NCI-H446 treated with DMSO at 0.1 percent for 48 hours (cell line): Measurements from ENCODE around the gene SRRM1.

Experiments used
- DNase-seq: peaks from one replicate; lab custom pipeline; 2025; lab: John Stamatoyannopoulos, UW

SRRM1 gene

GRCh38 chr1:24642481-24643362, at the start of gene SRRM1:
SRRM1 (plus strand) TSS chr1:24643302; CDS start chr1:24643327, 25 bp downstream.
- peak; percentile 100 for DNase-seq

GRCh38 chr1:24594328-24594598, 48.8 kb upstream of the SRRM1 start:
- DNase-seq = no peak

DNA sequence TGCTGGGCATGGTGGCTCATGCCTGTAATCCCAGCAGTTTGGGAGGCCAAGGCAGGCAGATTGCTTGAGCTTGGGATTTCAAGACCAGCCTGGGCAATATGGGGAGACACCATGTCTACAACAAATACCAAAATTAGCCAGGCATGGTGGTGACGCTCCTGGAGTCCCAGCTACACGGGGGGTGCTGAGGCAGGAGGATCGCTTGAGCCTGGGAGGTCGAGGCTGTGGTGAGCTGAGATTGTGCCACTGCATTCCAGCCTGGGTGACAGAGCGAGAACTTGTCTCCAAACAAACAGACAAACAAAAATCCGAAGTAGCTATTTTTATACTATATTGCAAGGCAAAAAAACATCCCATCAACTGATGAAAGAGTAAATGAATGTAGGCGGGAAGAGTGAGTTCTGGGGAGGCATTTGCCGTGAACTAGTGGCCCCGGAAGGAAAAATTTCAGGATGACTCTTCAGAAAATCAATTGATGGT, 46.7 kb upstream of the SRRM1 start:
- no peak for DNase-seq

GRCh38 chr1:24599265-24599664, 43.8 kb upstream of the SRRM1 start:
- no peak for DNase-seq

DNA sequence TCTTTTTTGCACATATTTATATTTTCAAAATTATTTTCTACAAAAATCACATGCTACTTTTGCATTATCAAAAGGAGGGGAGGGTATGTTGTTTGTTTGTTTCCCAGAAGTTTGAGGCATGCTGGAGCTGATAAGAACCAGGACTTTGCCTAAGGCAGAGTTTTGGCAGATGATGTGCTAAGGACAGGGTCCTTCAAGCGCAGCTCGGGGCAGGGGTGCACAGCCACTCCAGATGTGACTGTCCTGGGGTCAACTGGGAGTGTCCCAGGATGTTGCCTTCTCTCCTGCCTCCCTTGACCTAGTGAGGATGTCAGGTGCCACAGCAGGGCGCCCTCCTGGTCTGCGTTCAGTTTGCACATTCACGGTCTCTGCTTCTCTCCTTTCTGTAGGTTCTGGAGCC, 42.6 kb upstream of the SRRM1 start:
- no peak for DNase-seq

GRCh38 chr1:24605534-24606295, 37.4 kb upstream of the SRRM1 start:
- DNase-seq = no peak

DNA sequence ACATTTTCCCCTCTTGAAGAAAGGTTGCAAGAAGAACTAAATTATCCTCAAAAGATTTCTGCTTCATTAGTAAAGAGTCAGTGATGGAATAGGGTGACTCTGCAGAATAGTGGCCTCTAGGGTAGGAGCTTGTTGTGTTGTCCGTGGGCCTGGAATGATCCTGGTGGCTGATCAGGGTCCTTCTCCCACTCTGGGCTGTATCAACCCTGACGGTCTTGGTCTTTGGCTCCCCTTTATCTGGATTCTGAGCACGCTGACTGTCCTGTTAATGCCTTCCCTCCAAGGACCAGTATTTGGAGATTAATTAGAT, 36.9 kb upstream of the SRRM1 start:
- no peak for DNase-seq

DNA sequence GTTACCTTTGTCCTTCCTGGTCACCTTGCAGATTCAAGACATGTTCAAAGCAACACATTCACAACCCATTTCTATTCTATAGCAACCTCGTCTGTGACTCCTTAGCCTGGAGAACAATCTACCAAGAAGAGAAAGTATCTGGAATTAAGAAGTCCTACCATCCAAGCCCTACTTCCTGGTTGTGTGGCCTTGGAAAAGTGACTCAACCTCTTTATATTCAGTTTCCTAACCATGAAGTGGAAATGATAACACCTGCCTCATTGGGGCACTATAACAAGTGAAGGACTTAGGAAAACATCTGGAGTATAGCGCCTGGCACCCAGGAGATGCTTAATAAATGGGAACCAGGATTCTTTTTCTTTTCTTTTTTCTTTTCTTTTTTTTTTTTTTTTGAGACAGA, 36.5 kb upstream of the SRRM1 start:
- DNase-seq = no peak

DNA sequence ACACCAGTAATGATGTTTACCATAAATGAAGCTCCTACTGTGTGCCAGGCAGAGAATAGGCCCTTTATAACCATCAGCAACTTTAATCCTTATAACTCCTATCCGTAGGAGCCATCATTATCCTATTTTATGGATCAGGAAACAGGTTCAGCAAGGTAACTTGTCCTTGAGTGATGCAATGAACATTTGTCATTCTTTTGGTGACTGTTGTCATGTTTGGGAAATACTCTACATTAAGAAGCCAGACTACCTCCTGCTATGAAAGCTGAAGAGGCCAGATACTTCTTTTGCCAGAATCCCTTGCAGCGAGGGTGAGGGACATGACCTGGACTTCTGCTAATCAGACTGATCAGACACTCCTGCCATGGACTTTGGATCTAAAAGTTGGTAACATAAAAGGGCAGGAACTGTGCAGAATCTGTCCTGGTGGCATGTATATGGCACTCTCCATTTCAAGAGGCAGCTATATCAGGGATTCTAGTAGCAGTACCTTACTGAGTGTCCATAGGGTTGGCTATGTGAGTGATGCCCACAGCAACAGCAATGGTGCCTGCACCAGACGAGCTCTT, 33.1 kb upstream of the SRRM1 start:
- DNase-seq = no peak

- DNase-seq = no peak
These were observed 23.7 kb upstream of the SRRM1 start for GRCh38 chr1:24619376-24619775.

DNA sequence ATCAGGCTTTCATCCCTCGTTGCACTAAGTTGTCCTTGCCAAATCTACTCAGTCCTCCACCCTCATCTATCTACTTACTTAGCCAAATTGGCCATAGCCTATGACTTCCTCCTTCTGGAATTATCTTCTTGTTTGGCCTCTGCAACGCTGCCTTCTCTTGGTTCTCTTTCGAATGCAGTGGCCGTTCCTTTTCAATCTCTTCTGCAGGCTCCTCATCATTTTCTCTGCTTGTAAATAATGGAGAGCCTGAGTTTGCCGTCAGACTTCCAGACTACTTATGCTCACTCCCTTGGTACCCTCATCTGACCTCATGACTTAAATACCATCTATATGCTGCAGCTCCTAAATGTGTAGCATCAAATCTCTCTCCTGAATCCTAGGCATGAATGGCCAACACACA, 22.4 kb upstream of the SRRM1 start:
- DNase-seq = no peak

GRCh38 chr1:24621121-24621520, 22.0 kb upstream of the SRRM1 start:
- no peak for DNase-seq

- no peak for DNase-seq
These were observed 20.9 kb upstream of the SRRM1 start for GRCh38 chr1:24622218-24622617.

DNA sequence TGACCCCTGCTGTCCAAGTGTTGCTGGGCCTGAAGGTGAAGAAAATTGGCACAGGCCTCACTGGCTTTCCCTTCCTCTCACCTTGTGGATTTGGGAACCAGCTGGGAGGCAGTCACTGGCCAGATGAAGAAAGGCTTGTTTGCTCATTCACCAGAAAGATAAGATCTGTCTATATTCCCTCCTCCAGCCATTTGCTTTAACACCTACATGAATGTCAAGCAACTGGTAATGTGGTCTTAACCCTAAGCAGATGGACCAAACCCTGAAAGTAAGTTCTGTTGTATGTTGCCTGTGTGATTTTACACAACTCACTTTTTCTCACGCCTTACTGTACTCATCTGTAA, 10.3 kb upstream of the SRRM1 start:
- DNase-seq = no peak

- peak; percentile 51 for DNase-seq
These were observed 7.8 kb upstream of the SRRM1 start for GRCh38 chr1:24635195-24635843.

- DNase-seq = no peak
These were observed 6.3 kb upstream of the SRRM1 start for GRCh38 chr1:24636661-24637357.

DNA sequence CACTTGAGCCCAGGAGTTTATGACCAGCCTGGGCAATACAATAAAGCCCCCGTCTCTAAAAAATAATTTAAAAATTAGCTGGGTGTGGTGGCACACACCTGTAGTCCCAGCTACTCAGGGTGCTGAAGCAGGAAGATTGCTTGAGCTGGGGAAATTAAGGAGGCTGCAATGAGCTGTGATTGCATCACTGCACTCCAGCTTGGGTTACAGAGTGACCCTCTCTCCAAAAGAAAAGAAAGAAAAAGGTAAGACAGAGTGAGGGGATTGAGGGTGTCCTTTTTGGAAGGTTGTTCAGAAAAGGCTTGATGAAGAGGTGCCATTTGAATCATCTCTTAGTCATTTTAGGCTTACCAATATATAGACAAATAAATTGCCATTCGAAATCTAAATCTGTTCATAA, 4.0 kb upstream of the SRRM1 start:
- no peak for DNase-seq

DNA sequence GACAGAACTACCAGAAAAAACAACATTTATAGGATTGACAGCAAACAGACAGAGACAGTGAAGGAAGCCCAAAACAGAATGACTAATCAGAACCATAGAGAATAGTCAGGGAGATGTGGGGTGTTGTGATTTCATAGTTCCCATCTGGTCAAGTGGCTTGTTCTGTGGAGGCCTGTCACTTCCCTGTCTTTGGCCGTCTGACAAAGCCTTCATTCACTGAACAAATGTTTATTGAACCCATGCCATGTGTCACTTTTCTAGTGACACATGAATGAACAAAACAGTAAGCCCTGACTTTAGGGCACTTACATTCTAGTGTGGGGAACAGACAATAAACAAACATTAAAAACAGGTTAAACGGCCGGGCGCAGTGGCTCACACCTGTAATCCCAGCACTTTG, 3.2 kb upstream of the SRRM1 start:
- no peak for DNase-seq

GRCh38 chr1:24640288-24640687, 2.8 kb upstream of the SRRM1 start:
- DNase-seq = no peak

DNA sequence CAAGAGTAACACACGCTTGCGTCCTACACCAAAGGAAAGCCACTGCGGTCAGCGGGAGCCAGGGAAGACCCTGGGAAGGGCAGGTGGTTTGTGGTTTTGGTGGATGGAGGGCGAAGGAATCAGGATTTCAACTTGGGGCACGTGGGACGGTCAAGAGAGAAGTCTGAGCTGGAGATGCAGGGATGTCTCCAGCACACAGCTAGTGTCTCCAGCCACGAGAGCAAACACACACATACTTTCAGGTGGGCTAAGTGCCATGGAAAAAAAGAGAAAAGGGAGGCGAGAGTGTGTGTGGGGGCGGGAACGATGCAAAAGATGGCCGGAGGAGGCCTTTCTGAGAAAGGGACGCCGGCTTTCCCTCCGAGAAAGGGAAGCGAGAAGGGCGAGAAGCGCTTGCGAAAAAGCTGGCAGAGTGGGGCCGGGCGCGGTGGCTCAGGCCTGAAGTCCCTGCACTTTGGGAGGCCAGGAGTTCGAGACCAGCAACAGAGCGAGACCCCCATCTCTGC, 1.4 kb upstream of the SRRM1 start:
- DNase-seq = no peak

DNA sequence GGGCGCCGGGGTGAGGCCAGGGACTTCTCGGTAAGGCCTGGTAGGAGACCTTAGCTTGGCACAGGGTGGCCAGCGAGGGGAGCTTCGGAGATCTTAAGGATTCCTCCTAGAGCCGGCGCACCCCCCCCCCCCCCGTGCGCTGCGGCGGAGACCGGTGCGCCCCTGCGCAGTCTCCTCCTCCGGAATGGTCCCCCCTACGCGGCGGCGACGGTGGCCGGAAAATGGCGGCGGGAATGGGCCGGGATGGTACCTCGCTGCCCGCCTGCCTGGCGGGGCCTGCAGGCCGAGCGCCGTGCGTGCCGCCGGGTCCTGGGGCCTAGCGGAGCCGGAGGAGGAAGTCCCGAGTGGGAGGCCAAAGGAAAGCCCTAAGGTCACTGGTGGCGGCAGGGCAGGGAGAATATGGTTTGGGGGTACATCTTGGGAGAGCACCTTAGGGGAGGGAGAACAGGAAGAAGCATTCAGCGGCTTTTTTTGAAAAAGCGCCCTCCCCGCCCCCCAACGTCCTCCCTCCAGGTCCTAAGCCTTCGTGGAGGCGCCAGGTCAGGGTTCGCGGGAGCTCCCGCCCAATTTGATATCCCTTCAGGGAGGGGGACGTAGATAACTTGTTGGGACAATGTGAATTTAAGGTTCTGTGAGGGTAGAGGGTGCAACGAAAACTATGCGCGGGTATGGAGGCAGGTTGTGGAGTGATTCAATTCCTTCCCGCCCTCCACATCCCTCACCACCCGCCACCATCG, 429 bp downstream of the SRRM1 start:
- no peak for DNase-seq

GRCh38 chr1:24644100-24644384, 940 bp downstream of the SRRM1 start:
- DNase-seq = no peak
